MM.1S (cell line): ENCODE results near the gene TIAM1.

Experiments
- DNase-seq: peaks from one replicate; pipeline ENCODE4 v3.0.0-alpha.2; 2015
- H2AFZ ChIP-seq: fragments of 300-600 bp; sonication (generic); 2 replicates; pipeline ENCODE4 v1.6.0; 2016; ENCODE audit warnings: antibody characterized with exemption, low read length
- H3F3A ChIP-seq: fragments of 300-600 bp; sonication (generic); 2 replicates; pipeline ENCODE4 v1.6.1; 2016; ENCODE audit warnings: mild to moderate bottlenecking, antibody characterized with exemption, low read length, moderate library complexity, mixed read lengths; ENCODE audit not compliant: insufficient read depth
- H3K27ac ChIP-seq: fragments of 300-600 bp; sonication (generic); 2 replicates; pipeline ENCODE4 v1.5.1; 2016; ENCODE audit warnings: mild to moderate bottlenecking, low read length
- H3K27me3 ChIP-seq: fragments of 300-600 bp; sonication (generic); replicated peaks from 2 replicates; pipeline ENCODE4 v1.6.0; 2016; ENCODE audit warnings: low read length; ENCODE audit not compliant: insufficient read depth
- H3K36me3 ChIP-seq: fragments of 300-600 bp; sonication (generic); replicated peaks from 2 replicates; pipeline ENCODE4 v1.6.1; 2016; ENCODE audit warnings: mild to moderate bottlenecking, low read length, mixed read lengths; ENCODE audit not compliant: insufficient read depth
- H3K4me1 ChIP-seq: fragments of 300-600 bp; sonication (generic); 2 replicates; pipeline ENCODE4 v1.6.1; 2016; ENCODE audit warnings: low read length, mixed read lengths
- H3K4me2 ChIP-seq: fragments of 300-600 bp; sonication (generic); 2 replicates; pipeline ENCODE4 v1.6.0; 2016; ENCODE audit warnings: low read depth, low read length
- H3K4me3 ChIP-seq: fragments of 300-600 bp; sonication (generic); 2 replicates; pipeline ENCODE4 v1.5.1; 2016; ENCODE audit warnings: low read length, mixed read lengths
- H3K79me2 ChIP-seq: fragments of 300-600 bp; sonication (generic); 2 replicates; pipeline ENCODE4 v1.6.1; 2016; ENCODE audit warnings: mixed run types, low read length, mixed read lengths
- H3K9ac ChIP-seq: fragments of 300-600 bp; sonication (generic); 2 replicates; pipeline ENCODE4 v1.6.1; 2016; ENCODE audit warnings: low read length, mixed read lengths
- H3K9me2 ChIP-seq: fragments of 300-600 bp; sonication (generic); replicated peaks from 2 replicates; pipeline ENCODE4 v1.6.1; 2016; ENCODE audit warnings: mild to moderate bottlenecking, low read length, mixed read lengths; ENCODE audit not compliant: insufficient read depth
- H3K9me3 ChIP-seq: fragments of 300-600 bp; sonication (generic); replicated peaks from 2 replicates; pipeline ENCODE4 v1.6.1; 2016; ENCODE audit warnings: mild to moderate bottlenecking, low read length, mixed read lengths; ENCODE audit not compliant: insufficient read depth
- H4K20me1 ChIP-seq: fragments of 300-600 bp; sonication (generic); 2 replicates; pipeline ENCODE4 v1.6.1; 2016; ENCODE audit warnings: mild to moderate bottlenecking, low read length, moderate library complexity, mixed read lengths; ENCODE audit not compliant: insufficient read depth
- EZH2 ChIP-seq: fragments of 300-600 bp; sonication (generic); optimal IDR thresholded peaks from 2 replicates; pipeline ENCODE3; 2017; ENCODE audit warnings: low read depth, mild to moderate bottlenecking, antibody characterized with exemption, low read length, mixed read lengths
- EZH2phosphoT487 ChIP-seq: fragments of 300-600 bp; sonication (generic); IDR thresholded peaks from 2 replicates; pipeline ENCODE4 v1.6.1; 2018; ENCODE audit warnings: antibody characterized with exemption, low read length
- TF ChIP-seq, protein P1 (sequence below): fragments of 300-600 bp; sonication (generic); IDR thresholded peaks from 2 replicates; pipeline ENCODE4 v1.5.1; 2016; ENCODE audit warnings: antibody characterized with exemption, low read length, mixed read lengths

The TIAM1 gene

DNA sequence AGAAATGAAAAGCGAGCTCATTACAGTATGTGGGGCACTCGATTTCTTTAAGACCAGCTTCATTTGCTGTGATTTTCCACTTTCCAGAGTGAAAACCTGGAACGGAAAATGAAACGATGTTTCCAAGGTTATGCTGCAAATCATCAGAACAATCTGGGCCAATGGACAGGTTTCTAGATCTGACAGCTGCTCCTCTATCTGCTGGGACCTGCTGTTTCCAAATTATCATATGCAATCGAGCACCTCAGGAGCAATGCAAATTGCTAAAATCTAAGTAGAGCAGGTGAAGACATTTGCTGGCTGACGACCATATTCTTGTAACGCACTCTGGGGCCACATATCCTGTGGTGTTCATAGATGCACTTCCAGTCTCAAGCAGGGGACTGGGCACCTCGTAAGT lies 39.7 kb upstream of the TIAM1 start:
- DNase-seq, result no peak
- Histone ChIP-seq H4K20me1 (no peaks in the 10 kb centered on the region), H3K27me3 (no peaks in the 10 kb centered on the region), H3K9me3 (no peaks in the 10 kb centered on the region), H3K79me2 (peaks cover 7% of the 10 kb centered on the region; the same call in 1 of the 2 replicates), H3F3A (no peaks in the 10 kb centered on the region), H3K36me3 (no peaks in the 10 kb centered on the region), H3K9ac (no peak overlapping the region), H3K4me2 (no peak overlapping the region), H3K4me3 (no peak overlapping the region), H2AFZ (no peak overlapping the region), H3K27ac (no peak overlapping the region), H3K9me2 (no peaks in the 10 kb centered on the region), H3K4me1 (no peaks in the 10 kb centered on the region)
- TF ChIP-seq EZH2phosphoT487 (no peak), EZH2 (no peak)
- TF ChIP-seq, protein P1, sequence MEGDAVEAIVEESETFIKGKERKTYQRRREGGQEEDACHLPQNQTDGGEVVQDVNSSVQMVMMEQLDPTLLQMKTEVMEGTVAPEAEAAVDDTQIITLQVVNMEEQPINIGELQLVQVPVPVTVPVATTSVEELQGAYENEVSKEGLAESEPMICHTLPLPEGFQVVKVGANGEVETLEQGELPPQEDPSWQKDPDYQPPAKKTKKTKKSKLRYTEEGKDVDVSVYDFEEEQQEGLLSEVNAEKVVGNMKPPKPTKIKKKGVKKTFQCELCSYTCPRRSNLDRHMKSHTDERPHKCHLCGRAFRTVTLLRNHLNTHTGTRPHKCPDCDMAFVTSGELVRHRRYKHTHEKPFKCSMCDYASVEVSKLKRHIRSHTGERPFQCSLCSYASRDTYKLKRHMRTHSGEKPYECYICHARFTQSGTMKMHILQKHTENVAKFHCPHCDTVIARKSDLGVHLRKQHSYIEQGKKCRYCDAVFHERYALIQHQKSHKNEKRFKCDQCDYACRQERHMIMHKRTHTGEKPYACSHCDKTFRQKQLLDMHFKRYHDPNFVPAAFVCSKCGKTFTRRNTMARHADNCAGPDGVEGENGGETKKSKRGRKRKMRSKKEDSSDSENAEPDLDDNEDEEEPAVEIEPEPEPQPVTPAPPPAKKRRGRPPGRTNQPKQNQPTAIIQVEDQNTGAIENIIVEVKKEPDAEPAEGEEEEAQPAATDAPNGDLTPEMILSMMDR, result no peak

DNA sequence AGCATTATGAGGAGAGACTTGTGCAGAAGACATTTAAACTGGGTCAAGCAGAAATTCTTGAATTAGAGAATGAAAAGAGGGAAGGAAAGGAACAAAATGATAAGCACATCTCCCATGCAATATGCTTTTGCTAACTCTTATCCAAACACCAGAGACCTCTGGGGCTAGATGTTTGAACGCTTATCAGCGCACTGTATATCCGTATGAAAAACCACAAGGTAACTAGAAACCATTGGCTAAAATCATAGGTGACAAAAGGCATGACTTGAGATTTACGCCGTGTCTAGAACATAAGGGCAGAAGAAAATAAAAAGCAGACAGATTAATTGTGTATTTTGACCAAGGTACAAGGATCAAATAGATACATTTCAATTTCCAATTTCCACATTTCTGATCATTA lies 38.0 kb upstream of the TIAM1 start:
- no peak for TF ChIP-seq EZH2phosphoT487
- no peak for TF ChIP-seq EZH2
- TF ChIP-seq, protein P1, result no peak

DNA sequence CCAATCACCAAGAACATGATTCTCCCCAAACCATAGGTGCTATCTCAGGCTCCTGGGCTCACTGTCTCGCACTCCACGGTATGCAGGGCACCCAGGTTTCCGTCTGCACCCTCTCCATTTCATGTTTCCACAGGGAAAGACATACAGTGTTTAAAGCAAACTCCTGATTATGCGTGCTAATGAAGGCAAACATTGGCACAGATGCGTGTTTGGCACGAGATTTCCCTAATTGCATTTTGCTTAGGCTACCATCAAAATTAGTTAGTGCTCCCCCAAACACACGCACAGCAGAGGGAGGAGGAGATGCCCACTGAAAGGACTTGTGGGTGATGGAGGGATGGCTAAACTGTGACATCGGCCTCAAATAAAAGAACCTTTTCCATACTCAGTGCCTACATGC lies 32.2 kb upstream of the TIAM1 start:
- H3K36me3 ChIP-seq, result no peaks in the 10 kb centered on the region
- H3K9ac ChIP-seq, result no peak overlapping the region
- no peak overlapping the region for H3K4me3 ChIP-seq
- peaks cover 23% of the 10 kb centered on the region for H3K79me2 ChIP-seq
- H3K9me2 ChIP-seq, result no peaks in the 10 kb centered on the region
- H4K20me1 ChIP-seq, result no peaks in the 10 kb centered on the region
- no peak overlapping the region for H3K27ac ChIP-seq
- H3F3A ChIP-seq, result peaks cover 2% of the 10 kb centered on the region; the same call in 1 of the 2 replicates
- H3K27me3 ChIP-seq, result no peaks in the 10 kb centered on the region
- H3K4me2 ChIP-seq, result no peak overlapping the region
- H3K9me3 ChIP-seq, result no peaks in the 10 kb centered on the region
- TF ChIP-seq, protein P1, result no peak
- TF ChIP-seq EZH2 (no peak), EZH2phosphoT487 (no peak)
- no peak overlapping the region for H2AFZ ChIP-seq
- H3K4me1 ChIP-seq, result peaks cover 18% of the 10 kb centered on the region
- no peak for DNase-seq

More for the DNA sequence above, 38.0 kb upstream of the TIAM1 start:
- Histone ChIP-seq H3K9me2 (no peaks in the 10 kb centered on the region), H3K27ac (no peak overlapping the region), H4K20me1 (no peaks in the 10 kb centered on the region), H3K27me3 (no peaks in the 10 kb centered on the region), H3K9ac (no peak overlapping the region), H3K36me3 (no peaks in the 10 kb centered on the region), H3K4me3 (no peak overlapping the region), H3K9me3 (no peaks in the 10 kb centered on the region), H2AFZ (no peak overlapping the region), H3K79me2 (peaks cover 16% of the 10 kb centered on the region; the same call in 1 of the 2 replicates), H3K4me1 (0 out of 2 replicates have a peak, but pooled peaks cover 5% of the 10 kb centered on the region), H3K4me2 (no peak overlapping the region), H3F3A (no peaks in the 10 kb centered on the region)
- DNase-seq, result no peak
